HepG2 (cell line): ENCODE data around the gene SFT2D2. TPM values are rescaled to one million over a fixed set of nuclear protein-coding genes. Genes with fewer than 3 reads are reported as not detected.

Experiments
- ASH2L ChIP-seq: fragments of 300-600, 200-600 bp; sonication (generic); IDR thresholded peaks from 2 replicates; pipeline ENCODE4 v1.7.0; 2017; ENCODE audit warnings: low read depth, mild to moderate bottlenecking, moderate library complexity, mixed read lengths, low read length; ENCODE audit not compliant: insufficient read length
- CCDC6 ChIP-seq: sonication (generic); formaldehyde crosslinking; IDR thresholded peaks from 2 replicates; pipeline ENCODE4 v1.8.1; 2022; ENCODE audit warnings: mild to moderate bottlenecking, missing genetic modification reagents, moderate library complexity
- ETV6 ChIP-seq: sonication (generic); formaldehyde crosslinking; conservative IDR thresholded peaks from 2 replicates; pipeline ENCODE4 v1.4.0; 2020; ENCODE audit warnings: missing genetic modification reagents
- FOXM1 ChIP-seq: sonication (generic); formaldehyde crosslinking; IDR thresholded peaks from 2 replicates; pipeline ENCODE4 v1.5.0; 2020; ENCODE audit warnings: missing genetic modification reagents
- GLI4 ChIP-seq: sonication (generic); formaldehyde crosslinking; IDR thresholded peaks from 2 replicates; pipeline ENCODE4 v1.5.1; 2020; ENCODE audit warnings: missing genetic modification reagents, mild to moderate bottlenecking, moderate library complexity, borderline replicate concordance
- GLMP ChIP-seq: sonication (generic); formaldehyde crosslinking; IDR thresholded peaks from 2 replicates; pipeline ENCODE4 v1.9.0; 2021; ENCODE audit warnings: missing genetic modification reagents, mild to moderate bottlenecking, borderline replicate concordance
- NFIB ChIP-seq: sonication (generic); formaldehyde crosslinking; IDR thresholded peaks from 2 replicates; pipeline ENCODE4 v1.9.0; 2021; ENCODE audit warnings: missing genetic modification reagents, mild to moderate bottlenecking, borderline replicate concordance
- PHF21A ChIP-seq: sonication (generic); formaldehyde crosslinking; IDR thresholded peaks from 2 replicates; pipeline ENCODE4 v1.5.0; 2020; ENCODE audit warnings: mild to moderate bottlenecking, missing genetic modification reagents
- ZBTB25 ChIP-seq: IDR thresholded peaks from 2 replicates; pipeline ENCODE4 v1.6.1; 2018; ENCODE audit warnings: missing genetic modification reagents
- ZBTB34 ChIP-seq: sonication (generic); formaldehyde crosslinking; IDR thresholded peaks from 2 replicates; pipeline ENCODE4 v1.8.0; 2022; ENCODE audit warnings: mild to moderate bottlenecking, missing genetic modification reagents
- ZBTB4 ChIP-seq: sonication (generic); formaldehyde crosslinking; IDR thresholded peaks from 2 replicates; pipeline ENCODE4 v1.4.0; 2020; ENCODE audit warnings: missing genetic modification reagents, mild to moderate bottlenecking, borderline replicate concordance
- ZBTB7A ChIP-seq: sonication (generic); formaldehyde crosslinking; IDR thresholded peaks from 2 replicates; pipeline ENCODE4 v1.8.0; 2022; ENCODE audit warnings: mild to moderate bottlenecking, missing genetic modification reagents
- ZKSCAN8 ChIP-seq: IDR thresholded peaks from 2 replicates; pipeline ENCODE4 v1.6.1; 2016; ENCODE audit warnings: borderline replicate concordance, missing genetic modification reagents, missing compliant biosample characterization
- ZNF646 ChIP-seq: sonication (generic); formaldehyde crosslinking; IDR thresholded peaks from 2 replicates; pipeline ENCODE4 v1.9.0; 2021; ENCODE audit warnings: mild to moderate bottlenecking, missing genetic modification reagents
- polyA plus RNA-seq, 8 experiments: library from polyadenylated mRNA; depleted of rRNA in 3 of 8; stranded (reverse) in 7 of 8; unstranded in 1 of 8; fragments of >200 nt; fragmentation: Illumina TruSeq in 4 of 8; extraction: Trizol in 4 of 8; gene quantifications; 2 replicates each; pipeline versions ENCODE4 v1.2.1 to v1.2.3, GENCODE V29; 2011 to 2016; ENCODE audit warnings: low read depth in 4 of 8, missing spikeins in 1 of 8, mixed read lengths in 1 of 8; ENCODE audit not compliant: insufficient read depth in 1 of 8
- total RNA-seq, 5 experiments: library from RNA; depleted of rRNA; stranded (reverse); fragments of >200 nt; fragmentation: Illumina TruSeq; extraction: Trizol; gene quantifications; 2 replicates each; pipeline ENCODE4 v1.2.3, GENCODE V29; 2016; ENCODE audit warnings: low read depth in 1 of 5

The SFT2D2 gene
- total and polyA plus RNA-seq, 2 of the 13 experiments (the other 11 are each of a cell fraction or from before 2014, with no cell fraction given), result 10.0 to 28.8 TPM

GRCh38 chr1:168178638-168179437, 47.0 kb upstream of the SFT2D2 start, which contains the start of gene TIPRL (continued):
- 0 out of 2 replicates have a peak, but pooled peaks have one; percentile 20 for TF ChIP-seq ZKSCAN8 (CRISPR knock-in tag)
- peak; percentile 79; the same call in 1 of the 2 replicates for TF ChIP-seq PHF21A
- TF ChIP-seq FOXM1, result no peak
- TF ChIP-seq ZBTB4 (CRISPR knock-in tag), result peak; percentile 57; the same call in 1 of the 2 replicates
- TF ChIP-seq ASH2L, result peak; percentile 75
- no peak for TF ChIP-seq GLMP
- TF ChIP-seq CCDC6 (CRISPR knock-in tag), result no peak; the same call in 1 of the 2 replicates
- TF ChIP-seq NFIB (CRISPR knock-in tag), result no peak
- TF ChIP-seq ZBTB7A (CRISPR knock-in tag), result no peak
- TF ChIP-seq ZBTB34, result peak; percentile 40; the same call in 1 of the 2 replicates
- no peak; the same call in 1 of the 2 replicates for TF ChIP-seq ZNF646 (CRISPR knock-in tag)
- TF ChIP-seq GLI4 (CRISPR knock-in tag), result no peak
- peak; percentile 89 for TF ChIP-seq ZBTB25 (CRISPR knock-in tag)
- no peak for TF ChIP-seq ETV6 (CRISPR knock-in tag)
